Esophagus squamous epithelium (tissue), 4 donors: ENCODE data around the gene RNF207.

Experiments used
- POLR2A ChIP-seq, 4 donors: fragments of 450-650 bp; IDR thresholded peaks; one replicate each; pipeline ENCODE4 v1.6.1; 2017; ENCODE audit warnings: antibody characterized with exemption in 4 of 4, mild to moderate bottlenecking in 4 of 4, moderate library complexity in 3 of 4
- TF ChIP-seq, protein P1 (sequence below), 6 experiments: fragments of 450-650 bp in 4 of 6; fragments of 200-600 bp in 2 of 6; sonication (generic) in 2 of 6; IDR thresholded peaks; one replicate each; pipeline ENCODE4 v1.5.1; 2016 to 2019; ENCODE audit warnings: antibody characterized with exemption in 6 of 6, mild to moderate bottlenecking in 4 of 6, moderate library complexity in 4 of 6

DNA sequence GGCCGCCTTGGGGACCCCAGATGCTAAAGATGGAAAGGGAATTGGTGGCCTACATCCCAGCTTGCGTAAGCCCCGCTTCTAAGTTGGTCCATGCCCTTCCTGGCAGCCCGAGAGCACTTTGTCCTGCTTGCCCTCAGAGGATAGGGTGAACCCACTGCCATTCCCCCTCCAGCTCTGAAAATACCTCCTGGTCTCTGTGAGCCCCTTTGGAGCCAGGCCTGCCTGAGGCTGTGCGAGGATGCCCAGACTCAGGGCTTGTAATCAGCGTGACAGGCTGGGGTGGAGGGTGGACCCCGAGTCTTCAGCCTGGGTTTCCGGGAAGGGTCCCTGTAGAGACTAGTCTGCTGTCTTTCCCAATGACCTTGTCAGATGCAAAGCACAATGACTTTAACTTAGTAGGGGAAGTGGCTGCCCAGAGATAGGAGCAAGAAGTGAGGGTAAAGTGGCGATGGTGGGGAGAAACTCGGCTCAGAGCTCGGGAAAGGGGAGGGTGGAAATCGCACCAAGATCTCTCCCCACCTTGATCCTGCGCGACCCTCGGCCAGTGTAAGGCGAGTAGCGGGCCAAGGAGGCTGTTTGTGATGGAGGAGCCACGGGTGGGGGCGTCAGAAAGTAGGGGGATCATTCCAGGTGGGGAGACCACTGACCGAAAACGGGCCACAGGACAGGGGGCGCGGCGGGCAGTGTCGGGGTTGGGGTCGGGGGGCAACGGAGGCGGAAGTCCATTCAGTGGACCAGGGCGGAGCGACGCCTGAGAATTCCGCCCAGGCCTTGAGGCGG is 35.4 kb downstream of the RNF207 start:
- TF ChIP-seq POLR2A (IDR thresholded peaks at IDR 0.05) = no peak
- TF ChIP-seq, protein P1, sequence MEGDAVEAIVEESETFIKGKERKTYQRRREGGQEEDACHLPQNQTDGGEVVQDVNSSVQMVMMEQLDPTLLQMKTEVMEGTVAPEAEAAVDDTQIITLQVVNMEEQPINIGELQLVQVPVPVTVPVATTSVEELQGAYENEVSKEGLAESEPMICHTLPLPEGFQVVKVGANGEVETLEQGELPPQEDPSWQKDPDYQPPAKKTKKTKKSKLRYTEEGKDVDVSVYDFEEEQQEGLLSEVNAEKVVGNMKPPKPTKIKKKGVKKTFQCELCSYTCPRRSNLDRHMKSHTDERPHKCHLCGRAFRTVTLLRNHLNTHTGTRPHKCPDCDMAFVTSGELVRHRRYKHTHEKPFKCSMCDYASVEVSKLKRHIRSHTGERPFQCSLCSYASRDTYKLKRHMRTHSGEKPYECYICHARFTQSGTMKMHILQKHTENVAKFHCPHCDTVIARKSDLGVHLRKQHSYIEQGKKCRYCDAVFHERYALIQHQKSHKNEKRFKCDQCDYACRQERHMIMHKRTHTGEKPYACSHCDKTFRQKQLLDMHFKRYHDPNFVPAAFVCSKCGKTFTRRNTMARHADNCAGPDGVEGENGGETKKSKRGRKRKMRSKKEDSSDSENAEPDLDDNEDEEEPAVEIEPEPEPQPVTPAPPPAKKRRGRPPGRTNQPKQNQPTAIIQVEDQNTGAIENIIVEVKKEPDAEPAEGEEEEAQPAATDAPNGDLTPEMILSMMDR (IDR thresholded peaks at IDR 0.05) = no peak
